NCI-H1048 (cell line): ENCODE measurements around the gene SLC1A7.

Experiments
- DNase-seq: peaks from one replicate; lab custom pipeline; 2025; lab: John Stamatoyannopoulos, UW

The SLC1A7 gene

DNA sequence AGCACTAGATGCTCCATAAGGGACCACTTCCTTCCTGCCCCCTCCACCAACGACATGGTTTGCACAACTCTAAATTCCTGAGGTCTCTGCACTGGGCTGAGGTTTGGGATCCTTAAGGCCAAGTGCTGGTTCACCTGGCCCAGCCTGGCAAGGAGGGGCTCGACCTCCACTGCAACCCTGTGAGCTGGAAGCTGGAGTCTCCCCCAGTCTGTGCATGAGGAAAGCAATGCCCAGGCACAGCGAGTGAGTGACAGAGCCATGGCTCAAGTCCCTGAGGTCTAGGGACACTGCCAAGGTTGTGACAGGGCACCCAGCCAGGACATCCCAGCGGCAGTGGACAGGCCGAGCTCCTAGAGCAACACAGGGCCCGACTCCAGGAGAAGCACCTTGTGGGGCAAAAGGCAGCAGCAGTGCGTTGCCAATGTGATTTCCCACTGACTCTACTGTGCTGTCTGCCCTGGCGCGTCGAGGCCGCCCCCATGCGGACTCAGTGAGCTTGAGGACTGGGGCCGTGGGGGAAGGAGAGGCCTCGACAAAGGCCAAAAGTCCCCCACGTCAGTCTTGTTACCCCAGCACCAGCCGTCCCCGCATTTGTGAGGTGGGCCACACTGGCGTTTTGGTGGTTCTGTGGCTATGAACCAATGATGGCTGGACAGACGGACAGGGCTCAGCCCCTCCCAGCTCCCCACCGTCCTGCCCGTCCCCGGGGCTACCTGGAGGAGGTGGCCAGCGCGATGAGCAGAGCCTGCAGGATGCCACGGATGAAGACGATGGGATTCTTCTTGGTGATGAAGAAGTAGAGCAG is 50.4 kb downstream of the SLC1A7 start:
- no peak for DNase-seq

DNA sequence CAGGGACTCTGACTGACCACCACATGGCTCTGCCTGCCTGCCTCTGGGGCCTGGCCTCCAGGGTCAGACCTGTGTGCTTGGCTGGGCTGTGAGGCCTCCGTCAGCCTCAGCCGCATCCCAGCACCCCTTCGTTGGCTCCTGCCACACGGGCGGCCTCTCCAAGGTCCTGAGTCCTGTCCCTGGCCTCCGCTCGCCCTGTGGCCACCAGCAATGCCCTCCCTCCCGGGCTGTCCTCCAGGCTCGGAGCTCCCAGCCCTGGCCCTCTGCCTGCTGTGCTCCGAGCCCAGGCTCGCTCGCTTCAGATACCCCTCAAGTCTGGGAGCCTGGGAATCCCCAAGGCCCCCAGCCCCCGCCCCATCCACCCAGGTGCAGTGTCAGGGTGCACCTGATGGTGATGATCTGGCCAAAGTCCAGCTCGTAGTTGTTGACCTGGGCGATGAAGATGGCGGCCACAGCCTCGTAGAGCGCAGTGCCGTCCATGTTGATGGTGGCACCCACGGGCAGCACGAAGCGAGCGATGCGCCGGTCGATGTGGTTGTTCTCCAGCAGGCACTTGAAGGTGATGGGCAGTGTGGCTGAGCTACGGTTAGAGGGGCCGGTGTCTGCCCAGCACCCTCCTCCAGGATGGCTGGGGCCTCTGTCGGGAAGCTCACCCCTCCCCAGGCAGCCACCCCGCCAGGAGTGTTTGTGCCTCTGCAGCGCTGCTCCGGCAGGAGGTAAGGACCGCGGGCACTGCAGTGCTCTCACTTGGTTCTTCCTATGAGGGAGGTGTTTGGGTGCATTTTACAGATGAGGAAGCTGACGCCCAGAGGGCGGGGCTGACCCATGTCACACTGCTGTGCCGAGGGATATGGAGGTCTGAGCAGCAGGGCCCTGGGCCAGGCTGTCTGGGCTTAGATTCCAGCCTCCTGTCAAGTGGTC is 52.0 kb downstream of the SLC1A7 start:
- no peak for DNase-seq

DNA sequence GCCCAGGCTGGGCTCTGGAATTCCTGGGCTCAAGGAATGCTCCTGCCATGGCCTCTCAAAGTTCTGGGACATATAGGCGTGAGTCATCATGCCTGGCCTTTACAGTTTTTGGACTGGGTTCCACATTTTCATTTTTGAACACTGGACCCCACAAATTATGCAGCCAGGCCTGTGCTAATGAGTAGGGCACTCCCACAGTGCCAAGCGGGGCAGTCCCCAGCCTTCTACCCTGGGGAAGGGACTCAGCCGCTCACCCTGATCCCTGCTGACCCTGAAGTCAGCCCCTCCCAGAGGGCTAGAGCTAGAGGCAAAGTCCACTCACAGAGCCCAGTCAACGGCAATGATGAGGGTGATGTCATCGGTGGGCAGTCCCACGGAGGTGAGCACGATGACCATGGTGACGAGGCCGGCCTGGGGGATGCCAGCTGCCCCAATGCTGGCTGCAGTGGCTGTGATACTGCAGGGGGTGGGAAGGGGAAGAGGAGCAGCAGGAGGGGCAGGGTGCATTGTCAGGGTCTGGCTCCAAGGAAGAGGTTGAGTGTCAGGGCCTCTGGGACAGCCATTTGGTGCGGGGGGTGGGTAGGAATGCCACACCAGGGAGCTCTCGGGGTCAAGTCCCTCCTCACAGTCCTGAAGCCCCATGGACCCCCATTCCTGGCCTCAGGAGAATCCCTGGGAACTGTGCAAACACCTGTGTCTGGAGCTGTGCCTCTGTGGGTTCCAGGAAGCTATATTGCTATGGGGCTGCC is 52.8 kb downstream of the SLC1A7 start:
- DNase-seq: no peak

DNA sequence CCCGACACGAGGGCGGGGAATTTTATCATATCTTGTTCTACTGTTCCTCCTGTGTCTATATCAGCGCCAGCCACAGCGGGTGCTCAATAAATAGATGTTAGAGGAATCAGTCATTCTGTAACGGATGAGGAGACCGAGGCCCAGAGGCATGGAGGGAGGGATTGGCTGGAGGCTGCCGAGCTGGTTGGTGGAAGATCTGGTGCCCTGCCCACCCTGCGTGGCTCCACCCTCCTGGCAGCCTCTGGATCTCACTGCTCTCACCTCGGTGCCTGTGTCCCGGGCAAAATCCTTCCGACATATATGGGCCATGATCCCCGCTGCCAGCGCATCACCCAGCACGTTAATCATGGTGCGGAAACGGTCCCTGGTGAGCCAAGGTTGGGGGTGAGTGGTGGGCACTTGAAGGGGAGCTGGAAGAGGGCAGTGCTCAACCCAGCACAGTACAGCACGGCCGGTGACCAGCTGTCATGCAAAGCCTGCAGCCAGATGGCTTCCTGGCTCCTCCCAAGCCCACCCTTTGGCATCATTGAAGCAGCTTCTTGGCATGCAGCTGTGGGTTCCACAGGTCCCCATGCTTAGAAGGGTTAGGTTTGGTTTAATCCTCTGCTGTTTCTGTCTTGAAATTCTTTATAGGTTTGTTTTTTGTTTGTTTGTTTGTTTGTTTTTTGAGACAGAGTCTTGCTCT is 53.7 kb downstream of the SLC1A7 start:
- DNase-seq: no peak

DNA sequence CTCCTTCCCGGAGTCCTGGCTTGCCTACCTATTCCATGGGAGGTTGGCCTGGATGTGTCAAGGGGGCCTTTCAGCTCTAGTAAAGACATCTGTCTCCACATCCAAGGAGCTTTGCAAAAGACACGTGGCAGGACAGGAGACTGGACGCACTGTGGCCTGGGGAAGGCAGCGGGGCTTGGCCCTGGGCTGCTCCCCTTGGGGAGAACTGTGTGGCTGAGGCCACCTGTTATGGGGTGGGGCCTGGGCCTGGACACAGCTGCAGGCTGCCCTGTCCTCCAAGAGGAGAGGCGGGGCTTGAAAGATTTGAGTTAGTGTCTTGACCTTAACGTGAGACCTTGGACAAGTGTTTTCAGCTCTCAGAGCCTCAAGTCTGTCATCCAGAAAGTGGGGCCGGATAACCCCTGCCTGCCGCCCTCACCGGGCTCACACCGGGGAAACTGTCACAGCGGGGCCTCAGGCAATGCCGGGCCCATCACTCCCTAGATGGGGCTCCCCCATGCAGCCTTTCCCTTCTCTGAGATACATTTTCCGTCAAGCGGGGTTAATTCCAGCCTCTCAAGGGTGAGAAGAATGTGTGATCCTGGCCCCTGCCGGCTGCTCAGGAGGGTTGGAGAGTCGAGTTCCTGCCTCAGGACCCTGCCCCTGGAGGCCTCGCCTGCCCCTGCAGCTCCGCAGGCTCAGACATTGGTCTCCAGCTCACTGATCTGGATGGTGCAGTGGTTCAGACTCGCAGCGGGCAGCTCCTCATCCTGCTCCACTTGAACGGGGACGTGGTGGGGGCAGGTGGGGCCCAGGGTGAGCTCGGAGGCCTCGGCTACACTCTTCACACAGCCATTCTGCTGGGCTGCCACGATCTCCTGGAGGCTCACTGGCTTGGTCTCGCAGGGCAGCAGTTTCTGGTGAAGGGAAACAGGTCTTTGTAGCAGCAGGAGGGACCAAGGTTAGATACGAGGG is 54.8 kb downstream of the SLC1A7 start:
- no peak for DNase-seq

DNA sequence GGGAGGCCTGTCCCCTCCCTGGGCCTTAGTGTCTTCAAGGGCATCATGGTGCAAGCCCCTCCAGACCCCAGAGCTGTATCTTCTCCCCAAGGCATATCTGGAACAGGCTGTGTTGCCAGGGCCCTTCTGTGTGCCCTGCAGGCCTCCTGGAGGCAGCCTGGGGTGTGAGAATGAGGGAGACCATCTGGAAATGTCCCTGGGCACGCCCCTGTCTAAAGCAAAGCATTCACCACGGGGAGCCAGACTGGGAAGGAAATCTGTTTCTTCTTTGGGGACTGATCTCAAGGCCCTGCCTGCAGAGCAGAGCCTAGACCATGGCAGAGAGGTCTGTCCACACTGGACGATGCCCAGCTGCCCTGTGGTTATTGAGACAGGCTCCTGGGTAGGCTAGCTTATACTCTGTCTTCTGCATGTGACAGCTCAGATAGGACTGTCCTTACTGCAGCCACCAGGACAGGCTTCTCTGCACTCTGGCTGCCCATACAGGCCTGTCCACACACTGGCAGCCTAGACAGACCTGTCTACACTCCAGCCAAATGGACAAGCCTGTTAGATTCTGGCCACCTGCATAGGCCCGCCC is 55.9 kb downstream of the SLC1A7 start:
- no peak for DNase-seq

DNA sequence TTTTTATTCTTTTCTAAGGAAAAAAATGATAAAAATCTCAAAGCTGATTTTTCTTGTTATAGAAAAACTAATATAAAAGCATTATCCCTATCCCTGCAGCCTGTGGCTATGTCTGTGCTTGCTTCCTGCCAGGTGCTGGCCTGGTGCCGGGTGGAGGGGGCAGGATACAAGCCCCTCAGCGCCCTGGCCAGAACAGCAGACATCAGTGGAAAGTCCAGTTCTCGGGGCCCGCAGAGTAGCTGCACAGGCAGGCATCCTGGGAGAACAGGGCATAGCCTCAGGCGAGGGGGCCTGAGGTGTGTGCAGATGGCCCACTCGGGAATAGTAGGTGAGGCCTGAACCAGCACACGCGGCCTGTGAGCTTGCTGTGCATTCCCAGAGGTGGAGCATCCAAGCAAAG is 57.0 kb downstream of the SLC1A7 start:
- no peak for DNase-seq

DNA sequence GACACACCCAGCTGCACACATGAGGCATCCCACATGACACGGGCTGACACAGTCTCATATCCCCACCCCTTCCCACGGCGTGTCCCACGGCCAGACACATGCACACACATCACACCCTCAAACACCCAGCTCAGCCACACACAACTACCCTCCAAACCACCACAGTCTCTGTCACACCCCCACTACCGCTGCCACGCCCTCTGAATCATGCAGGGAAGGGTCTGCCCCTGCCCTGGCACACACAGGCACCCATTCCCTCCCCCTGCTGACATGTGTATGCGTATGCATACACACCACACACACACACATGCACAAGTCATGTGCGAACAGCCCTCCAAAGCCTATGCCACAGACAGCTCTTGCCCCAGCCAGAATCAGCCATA is 57.9 kb downstream of the SLC1A7 start:
- DNase-seq: no peak

DNA sequence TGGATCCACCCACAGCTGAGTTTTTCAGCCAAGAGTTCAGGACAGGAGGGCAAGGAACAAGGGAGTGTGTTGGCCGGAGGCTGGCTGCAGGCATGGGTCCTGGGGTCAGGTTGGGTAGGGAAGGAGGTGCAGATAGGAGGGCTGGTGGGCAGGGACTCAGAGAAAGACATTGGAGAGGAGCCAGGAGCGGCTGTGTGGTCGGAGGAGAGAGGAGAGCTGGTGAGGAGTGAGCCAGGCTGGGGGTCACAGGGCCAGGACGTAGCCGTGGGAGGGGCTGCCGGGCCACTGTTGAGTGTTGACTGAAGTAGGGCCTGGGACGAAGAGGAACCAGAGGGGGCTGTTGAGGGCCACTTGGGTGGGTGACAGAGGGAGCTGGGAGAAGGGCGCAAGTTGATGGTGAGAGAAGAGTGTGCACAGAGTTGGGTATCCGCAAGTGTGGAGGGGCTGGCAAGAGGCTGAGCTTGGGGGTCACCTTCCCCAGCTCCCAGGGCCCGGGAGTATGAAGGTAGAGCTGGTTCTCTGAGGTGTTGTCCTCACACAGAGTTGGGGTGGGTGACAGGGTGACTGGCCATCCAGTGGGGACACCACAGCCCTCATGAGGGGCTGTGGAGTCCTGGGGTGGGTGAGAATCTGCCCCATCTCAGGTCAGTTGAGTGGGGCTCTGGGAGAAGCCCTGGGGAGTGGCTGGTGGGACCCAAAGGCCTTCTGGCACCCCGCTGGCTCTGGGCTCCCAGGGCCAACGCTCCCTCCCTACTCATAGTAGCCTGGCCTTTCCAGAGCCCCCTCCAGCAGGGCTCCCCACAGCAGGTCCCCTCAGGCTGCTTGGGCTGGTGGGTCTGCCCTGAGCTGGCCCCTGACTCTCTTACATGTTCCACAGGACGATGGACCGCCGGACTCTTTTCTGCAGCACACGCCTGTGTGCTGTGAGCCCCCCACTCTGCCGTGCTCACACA is 58.5 kb downstream of the SLC1A7 start:
- no peak for DNase-seq

DNA sequence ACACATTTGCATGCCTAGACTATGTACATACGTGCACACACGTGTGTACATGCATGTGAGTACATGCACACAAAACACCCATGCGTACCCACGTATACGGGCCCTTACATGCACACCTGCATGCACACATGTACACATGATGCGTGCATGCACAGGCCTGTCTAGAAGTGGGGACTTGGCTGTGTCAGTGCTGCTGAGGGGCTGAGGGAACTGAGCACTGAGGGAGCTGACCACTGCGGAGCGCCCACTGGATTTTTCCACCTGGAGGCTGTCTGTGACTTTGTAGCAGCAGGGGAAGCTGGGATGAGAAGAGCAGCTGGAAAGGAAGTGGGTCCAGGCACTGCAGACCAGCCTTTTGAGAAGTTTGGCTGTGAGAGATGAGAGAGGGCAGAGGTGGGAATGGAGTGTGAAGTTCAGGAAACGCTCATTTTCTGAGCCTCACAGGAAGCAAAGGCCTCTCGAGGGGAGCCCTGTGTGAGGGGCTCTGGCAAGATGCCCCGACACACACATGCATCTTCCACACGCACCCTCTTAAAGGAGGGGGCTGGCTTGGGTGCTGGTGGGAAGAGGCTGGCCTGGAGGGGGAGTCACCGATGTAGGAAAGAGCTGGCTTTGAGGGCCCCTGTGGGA is 59.5 kb downstream of the SLC1A7 start:
- no peak for DNase-seq

DNA sequence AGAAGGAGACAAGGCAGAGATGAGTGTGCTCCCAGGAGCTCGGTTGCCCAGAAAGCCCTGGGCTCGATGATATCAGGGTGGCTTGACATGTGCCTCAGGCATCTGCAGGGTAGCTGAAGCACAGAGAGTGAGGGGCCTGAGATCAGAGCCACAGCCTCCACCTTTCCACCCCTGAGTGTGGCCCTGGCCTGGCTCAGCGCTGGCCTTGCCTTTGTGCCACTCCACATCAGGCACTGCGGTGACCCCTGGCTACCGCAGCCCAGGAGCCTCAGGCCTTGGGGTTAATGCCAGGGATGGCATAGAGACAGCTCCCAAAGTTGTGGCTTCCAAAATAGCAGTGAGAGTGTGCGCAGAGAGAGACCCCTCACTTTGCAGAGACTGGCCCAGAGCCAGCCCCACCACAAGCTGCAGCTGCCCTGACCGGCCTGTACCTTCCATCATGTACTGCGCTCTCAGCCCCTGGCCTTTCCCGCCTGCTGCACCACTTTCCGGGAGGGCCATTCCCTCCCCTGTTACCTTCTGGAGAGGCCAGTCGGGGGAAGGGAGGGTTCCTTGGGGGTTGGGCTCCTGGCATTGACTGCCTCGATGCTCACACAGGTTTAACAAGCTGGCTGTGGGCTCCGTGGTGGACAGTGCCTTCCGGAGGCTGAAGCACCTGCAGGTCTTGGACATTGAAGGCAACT is 60.9 kb downstream of the SLC1A7 start:
- DNase-seq: no peak

DNA sequence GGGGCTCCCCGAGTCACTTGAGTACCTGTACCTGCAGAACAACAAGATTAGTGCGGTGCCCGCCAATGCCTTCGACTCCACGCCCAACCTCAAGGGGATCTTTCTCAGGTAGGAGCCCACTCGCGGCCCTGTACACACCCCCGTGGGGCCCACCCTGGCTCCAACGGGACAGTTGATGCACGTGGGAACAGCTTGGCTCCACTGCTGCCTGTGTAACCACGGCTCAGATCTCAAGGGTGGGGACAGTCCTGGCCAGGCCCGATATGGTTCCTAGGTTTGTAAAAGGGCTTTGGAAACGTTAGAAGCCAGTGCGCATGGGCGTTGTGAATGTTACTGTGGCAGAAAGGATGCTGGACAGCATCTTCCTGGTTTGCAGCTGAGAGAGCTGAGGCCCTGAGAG is 61.7 kb downstream of the SLC1A7 start:
- no peak for DNase-seq

DNA sequence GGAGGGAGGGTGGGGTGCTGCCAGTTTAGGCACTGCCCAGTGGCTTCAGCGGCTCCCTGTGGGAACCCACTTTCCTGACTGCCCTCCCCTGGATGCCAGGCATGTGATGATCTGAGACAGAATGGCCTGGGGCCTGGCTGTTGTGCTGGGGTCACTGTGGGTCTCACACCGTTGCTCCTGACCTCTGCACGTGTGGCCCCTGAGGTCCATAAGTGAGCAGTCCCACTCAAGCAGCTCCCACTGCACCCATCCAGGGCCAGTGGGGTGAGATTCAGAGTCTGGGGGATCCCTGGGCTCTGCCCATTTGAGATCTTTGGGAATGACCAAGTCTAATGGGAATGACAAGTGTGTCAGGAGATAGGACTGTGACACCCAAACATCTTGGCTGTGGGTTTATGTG is 62.4 kb downstream of the SLC1A7 start:
- DNase-seq: no peak

DNA sequence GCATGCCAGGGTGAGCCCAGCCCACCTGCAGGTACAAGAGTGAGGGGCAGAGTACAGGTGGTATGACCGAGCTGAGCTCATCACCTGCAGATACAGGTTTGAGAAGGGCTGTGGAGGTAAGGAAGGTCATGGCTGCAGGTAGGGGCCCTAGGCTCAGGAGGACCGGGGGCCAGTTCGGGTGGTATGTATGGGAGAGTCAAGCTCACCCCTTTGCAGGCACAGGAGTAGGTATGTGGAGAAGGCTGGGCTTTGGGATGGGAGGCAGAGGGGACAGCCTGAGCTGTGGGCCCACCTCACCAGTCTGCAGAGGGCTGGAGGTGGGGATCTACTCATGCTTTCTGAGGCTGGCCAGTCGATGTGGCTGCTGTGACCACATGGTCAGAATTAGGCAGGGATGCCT is 63.2 kb downstream of the SLC1A7 start:
- DNase-seq: no peak

DNA sequence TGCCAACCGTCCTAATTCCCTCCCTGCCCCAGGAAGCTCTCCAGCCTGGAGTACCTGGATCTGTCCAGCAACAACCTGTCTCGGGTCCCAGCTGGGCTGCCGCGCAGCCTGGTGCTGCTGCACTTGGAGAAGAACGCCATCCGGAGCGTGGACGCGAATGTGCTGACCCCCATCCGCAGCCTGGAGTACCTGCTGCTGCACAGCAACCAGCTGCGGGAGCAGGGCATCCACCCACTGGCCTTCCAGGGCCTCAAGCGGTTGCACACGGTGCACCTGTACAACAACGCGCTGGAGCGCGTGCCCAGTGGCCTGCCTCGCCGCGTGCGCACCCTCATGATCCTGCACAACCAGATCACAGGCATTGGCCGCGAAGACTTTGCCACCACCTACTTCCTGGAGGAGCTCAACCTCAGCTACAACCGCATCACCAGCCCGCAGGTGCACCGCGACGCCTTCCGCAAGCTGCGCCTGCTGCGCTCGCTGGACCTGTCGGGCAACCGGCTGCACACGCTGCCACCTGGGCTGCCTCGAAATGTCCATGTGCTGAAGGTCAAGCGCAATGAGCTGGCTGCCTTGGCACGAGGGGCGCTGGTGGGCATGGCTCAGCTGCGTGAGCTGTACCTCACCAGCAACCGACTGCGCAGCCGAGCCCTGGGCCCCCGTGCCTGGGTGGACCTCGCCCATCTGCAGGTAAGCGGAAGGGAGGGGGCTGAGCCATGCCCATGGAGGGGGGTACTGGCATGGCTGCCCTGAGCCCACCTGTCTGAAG is 63.9 kb downstream of the SLC1A7 start:
- DNase-seq: no peak

DNA sequence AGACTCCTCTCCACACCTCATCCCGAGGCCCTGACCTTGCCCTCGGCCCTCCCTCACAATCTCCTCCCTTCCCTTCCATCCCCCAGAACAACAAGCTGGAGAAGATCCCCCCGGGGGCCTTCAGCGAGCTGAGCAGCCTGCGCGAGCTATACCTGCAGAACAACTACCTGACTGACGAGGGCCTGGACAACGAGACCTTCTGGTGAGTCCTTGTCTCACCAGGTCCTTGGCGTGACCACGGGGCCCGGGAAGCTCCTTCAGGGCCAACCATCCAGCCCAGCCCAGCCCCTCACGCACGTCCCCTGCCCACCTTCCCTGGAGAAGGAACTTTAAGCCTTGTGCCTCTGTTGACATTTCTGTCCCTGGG is 64.9 kb downstream of the SLC1A7 start:
- no peak for DNase-seq
